HG02763 (cell line): ENCODE measurements around the gene CASQ2.

Experiments
- ATAC-seq: cut with Tn5 transposase; IDR thresholded peaks from one replicate; pipeline ENCODE4 v1.9.1; 2021; ENCODE audit warnings: mild to moderate bottlenecking, moderate library complexity; ENCODE audit not compliant: unreplicated experiment

Gene CASQ2

GRCh38 chr1:115668579-115668978 is 99.9 kb downstream of the CASQ2 start:
- ATAC-seq, result no peak

GRCh38 chr1:115666702-115667101 is 101.8 kb downstream of the CASQ2 start:
- no peak for ATAC-seq

GRCh38 chr1:115666206-115666605 is 102.3 kb downstream of the CASQ2 start:
- no peak for ATAC-seq

- no peak for ATAC-seq
Measured at GRCh38 chr1:115665319-115666096, 103.0 kb downstream of the CASQ2 start.

GRCh38 chr1:115661157-115661556 is 107.4 kb downstream of the CASQ2 start:
- no peak for ATAC-seq

GRCh38 chr1:115660151-115660550 is 108.4 kb downstream of the CASQ2 start:
- ATAC-seq, result no peak

- no peak for ATAC-seq
Measured at GRCh38 chr1:115658646-115659045, 109.9 kb downstream of the CASQ2 start.

GRCh38 chr1:115656461-115657077 is 111.9 kb downstream of the CASQ2 start:
- no peak for ATAC-seq

- no peak for ATAC-seq
Measured at GRCh38 chr1:115655916-115656315, 112.6 kb downstream of the CASQ2 start.

- no peak for ATAC-seq
Measured at GRCh38 chr1:115655306-115655663, 113.2 kb downstream of the CASQ2 start.

- no peak for ATAC-seq
Measured at GRCh38 chr1:115654663-115655305, 113.7 kb downstream of the CASQ2 start.

GRCh38 chr1:115654125-115654524 is 114.4 kb downstream of the CASQ2 start:
- no peak for ATAC-seq

GRCh38 chr1:115652236-115652788 is 116.2 kb downstream of the CASQ2 start:
- no peak for ATAC-seq

- no peak for ATAC-seq
Measured at GRCh38 chr1:115651391-115651790, 117.1 kb downstream of the CASQ2 start.

GRCh38 chr1:115650961-115651360 is 117.6 kb downstream of the CASQ2 start:
- ATAC-seq, result no peak
